ENCODE data around the gene TMEM256. TPM values are rescaled to one million over a fixed set of nuclear protein-coding genes. Genes with fewer than 3 reads are reported as not detected.

TMEM256 gene
- total RNA-seq, 4 donors from 2014 or later: 31.1 to 66.6 (median 57.8) TPM

GRCh38 chr17:7439462-7440112, 35.7 kb upstream of the TMEM256 start, which contains the start of gene FGF11:
FGF11 (plus strand) TSS chr17:7439512; CDS start chr17:7439621, 109 bp downstream.
- no peak for ATAC-seq
- WGBS, 2 donors (ENCODE audit: low coverage in 1 of 2): 0 to 3% methylated on average over 9 to 10 of the region's 50 CpGs
- H3K27me3 ChIP-seq: peaks cover 93% of the 10 kb centered on the region
- H3K9me3 ChIP-seq: no peaks in the 10 kb centered on the region
- peak within 1 kb of the TSS in 1 of 2 donors; percentile 49 for H3K4me3 ChIP-seq
- H3K36me3 ChIP-seq: no peaks in the 10 kb centered on the region
- TF ChIP-seq, protein P1, sequence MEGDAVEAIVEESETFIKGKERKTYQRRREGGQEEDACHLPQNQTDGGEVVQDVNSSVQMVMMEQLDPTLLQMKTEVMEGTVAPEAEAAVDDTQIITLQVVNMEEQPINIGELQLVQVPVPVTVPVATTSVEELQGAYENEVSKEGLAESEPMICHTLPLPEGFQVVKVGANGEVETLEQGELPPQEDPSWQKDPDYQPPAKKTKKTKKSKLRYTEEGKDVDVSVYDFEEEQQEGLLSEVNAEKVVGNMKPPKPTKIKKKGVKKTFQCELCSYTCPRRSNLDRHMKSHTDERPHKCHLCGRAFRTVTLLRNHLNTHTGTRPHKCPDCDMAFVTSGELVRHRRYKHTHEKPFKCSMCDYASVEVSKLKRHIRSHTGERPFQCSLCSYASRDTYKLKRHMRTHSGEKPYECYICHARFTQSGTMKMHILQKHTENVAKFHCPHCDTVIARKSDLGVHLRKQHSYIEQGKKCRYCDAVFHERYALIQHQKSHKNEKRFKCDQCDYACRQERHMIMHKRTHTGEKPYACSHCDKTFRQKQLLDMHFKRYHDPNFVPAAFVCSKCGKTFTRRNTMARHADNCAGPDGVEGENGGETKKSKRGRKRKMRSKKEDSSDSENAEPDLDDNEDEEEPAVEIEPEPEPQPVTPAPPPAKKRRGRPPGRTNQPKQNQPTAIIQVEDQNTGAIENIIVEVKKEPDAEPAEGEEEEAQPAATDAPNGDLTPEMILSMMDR (IDR thresholded peaks at IDR 0.05): no peak
- TF ChIP-seq POLR2A (IDR thresholded peaks at IDR 0.05) (no peak), EP300 (IDR thresholded peaks at IDR 0.05) (no peak), POLR2AphosphoS5 (IDR thresholded peaks at IDR 0.05) (no peak)
- H3K4me1 ChIP-seq: peaks cover 5 to 68% (median 36%) of the 10 kb centered on the region in 3 donors
- peak within 1 kb of the TSS in 2 of 4 donors; percentile 1 to 49 for H3K27ac ChIP-seq

DNA sequence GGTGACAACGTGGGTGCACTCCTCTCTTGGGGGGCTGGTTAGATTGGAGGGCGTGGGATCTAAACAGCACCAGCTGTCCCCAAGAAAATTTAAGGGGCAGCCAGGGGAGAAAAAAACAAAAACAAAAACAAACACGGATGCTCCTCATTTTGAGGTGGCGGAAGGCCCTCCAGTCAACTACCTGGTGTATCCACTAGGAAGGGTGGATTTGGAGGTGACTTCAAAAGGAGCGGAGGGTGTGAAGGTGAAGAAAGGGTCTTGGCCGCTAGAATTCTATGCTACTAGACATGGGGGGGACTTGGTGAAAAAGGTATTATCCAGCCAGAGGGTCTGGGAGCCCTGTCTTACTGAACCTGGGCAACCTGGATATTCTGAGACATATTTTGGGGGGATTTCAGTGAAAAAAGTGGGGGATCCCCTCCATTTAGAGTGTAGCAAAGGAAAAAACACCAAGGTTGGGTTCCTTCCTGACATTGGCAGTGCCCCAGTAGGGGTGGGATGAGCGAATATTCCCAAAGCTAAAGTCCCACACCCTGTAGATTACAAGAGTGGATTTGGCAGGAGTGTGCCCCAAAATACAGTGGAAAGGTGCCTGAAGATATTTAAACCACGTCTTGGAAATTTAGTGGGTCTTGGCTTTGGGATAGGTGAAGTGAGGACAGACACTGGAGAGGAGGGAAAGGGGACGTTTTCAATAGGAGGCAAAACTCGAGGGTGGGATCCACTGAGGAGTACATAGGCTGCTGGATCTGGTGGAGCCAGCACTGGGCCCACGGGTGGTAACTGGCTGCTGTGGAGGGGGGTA, 35.0 kb upstream of the TMEM256 start:
- 51 to 53% methylated on average over 8 to 11 of the region's 11 CpGs for WGBS, 2 donors (ENCODE audit: low coverage in 1 of 2)
- Histone ChIP-seq H3K4me1 (peaks cover 5 to 68% (median 36%) of the 10 kb centered on the region in 3 donors), H3K36me3 (no peaks in the 10 kb centered on the region), H3K27me3 (peaks cover 93% of the 10 kb centered on the region), H3K4me3 (peak overlapping the region in 1 of 2 donors; percentile 49), H3K27ac (no peak overlapping the region), H3K9me3 (no peaks in the 10 kb centered on the region)
- ATAC-seq: no peak
- TF ChIP-seq EP300 (IDR thresholded peaks at IDR 0.05) (no peak), POLR2AphosphoS5 (IDR thresholded peaks at IDR 0.05) (no peak), POLR2A (IDR thresholded peaks at IDR 0.05) (no peak)
- TF ChIP-seq, protein P1 (IDR thresholded peaks at IDR 0.05): no peak

DNA sequence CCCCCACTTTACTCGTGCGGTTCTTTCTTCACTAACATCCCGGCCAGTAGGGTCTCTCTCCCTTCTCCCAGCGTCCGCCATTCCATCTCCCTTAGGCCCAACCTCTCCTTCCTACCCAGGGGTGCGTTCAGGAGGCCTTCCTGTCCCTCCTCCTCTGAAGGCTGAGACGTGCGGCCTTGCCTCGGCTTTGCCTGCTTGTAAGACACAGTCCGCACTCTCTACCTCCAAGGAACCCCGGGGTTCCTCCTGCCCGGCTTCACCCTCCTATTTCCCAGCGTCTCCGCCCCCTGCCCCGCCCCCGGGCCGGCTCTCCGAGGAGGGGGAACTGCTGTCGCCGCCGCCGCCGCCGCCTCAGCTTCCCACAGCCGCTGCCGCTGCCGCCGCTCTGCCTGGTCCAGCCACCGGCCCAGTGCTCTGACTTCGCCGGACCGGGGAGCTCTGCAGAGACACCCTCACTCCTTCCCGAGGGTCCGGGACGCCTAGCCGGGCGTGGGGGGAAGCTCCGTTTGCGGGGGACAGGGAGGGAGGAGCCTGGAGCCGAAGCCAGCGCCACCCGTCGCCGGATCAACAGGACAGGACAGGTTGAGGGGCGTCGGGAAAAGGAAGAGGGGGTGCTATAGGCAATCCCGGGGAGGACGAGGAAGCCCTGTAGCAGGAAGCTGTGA, 34.2 kb upstream of the TMEM256 start:
- no peaks in the 10 kb centered on the region for H3K36me3 ChIP-seq
- H3K9me3 ChIP-seq: no peaks in the 10 kb centered on the region
- WGBS, 2 donors (ENCODE audit: low coverage in 1 of 2): 19 to 30% methylated on average over 18 to 20 of the region's 48 CpGs
- peak overlapping the region in 1 of 2 donors; percentile 49 for H3K4me3 ChIP-seq
- H3K27ac ChIP-seq: peak overlapping the region in 2 of 4 donors; percentile 1 to 49
- TF ChIP-seq, protein P1 (IDR thresholded peaks at IDR 0.05): no peak
- no peak for ATAC-seq
- peaks cover 5 to 68% (median 36%) of the 10 kb centered on the region in 3 donors for H3K4me1 ChIP-seq
- H3K27me3 ChIP-seq: peaks cover 94% of the 10 kb centered on the region

- no peak for ATAC-seq
- Histone ChIP-seq H3K27me3 (peaks cover 91% of the 10 kb centered on the region), H3K36me3 (no peaks in the 10 kb centered on the region), H3K4me1 (peaks cover 5 to 68% (median 36%) of the 10 kb centered on the region in 3 donors), H3K9me3 (no peaks in the 10 kb centered on the region), H3K27ac (peak overlapping the region in 3 of 4 donors; percentile 64 to 77 (median 75)), H3K4me3 (peak overlapping the region in 1 of 2 donors; percentile 49)
- WGBS, 2 donors (ENCODE audit: low coverage in 1 of 2): 20 to 35% methylated on average over 1 to 2 of the region's 31 CpGs
- TF ChIP-seq POLR2AphosphoS5 (IDR thresholded peaks at IDR 0.05): no peak
- TF ChIP-seq, protein P1 (IDR thresholded peaks at IDR 0.05): no peak
- TF ChIP-seq POLR2A (IDR thresholded peaks at IDR 0.05): no peak
- TF ChIP-seq EP300 (IDR thresholded peaks at IDR 0.05): no peak
Measured at GRCh38 chr17:7437369-7437863, 33.5 kb upstream of the TMEM256 start.
